Measurements from ENCODE around the gene ACAP2.
"Not testable (repeated sequence)": the region's sequence is repeated elsewhere in the genome, so short reads cannot be mapped to it uniquely, and the experiment has no call there.

DNA sequence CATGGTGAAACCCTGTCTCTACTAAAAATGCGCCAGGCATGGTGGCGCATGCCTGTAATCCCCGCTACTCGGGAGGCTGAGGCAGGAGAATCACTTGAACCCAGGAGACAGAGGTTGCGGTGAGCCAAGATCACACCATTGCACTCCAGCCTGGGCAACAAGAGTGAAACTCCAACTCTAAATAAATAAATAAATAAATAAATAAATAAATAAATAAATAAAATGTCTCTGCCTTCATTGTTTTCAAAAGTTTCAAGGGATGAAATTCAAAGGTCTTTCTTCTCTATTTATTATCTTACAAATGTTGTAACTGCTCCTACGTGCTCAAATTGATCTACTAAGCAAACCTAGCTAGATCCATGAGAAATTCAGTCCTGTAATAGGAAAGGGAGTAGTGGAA is 44.4 kb downstream of the ACAP2 start:
- TF ChIP-seq EZH2 (IDR thresholded peaks at IDR 0.05; ENCODE audit: borderline replicate concordance); EZH2phosphoT487 (IDR thresholded peaks at IDR 0.05; ENCODE audit: low read depth, severe bottlenecking, unreplicated experiment): not testable (repeated sequence)
- TF ChIP-seq, protein P1, sequence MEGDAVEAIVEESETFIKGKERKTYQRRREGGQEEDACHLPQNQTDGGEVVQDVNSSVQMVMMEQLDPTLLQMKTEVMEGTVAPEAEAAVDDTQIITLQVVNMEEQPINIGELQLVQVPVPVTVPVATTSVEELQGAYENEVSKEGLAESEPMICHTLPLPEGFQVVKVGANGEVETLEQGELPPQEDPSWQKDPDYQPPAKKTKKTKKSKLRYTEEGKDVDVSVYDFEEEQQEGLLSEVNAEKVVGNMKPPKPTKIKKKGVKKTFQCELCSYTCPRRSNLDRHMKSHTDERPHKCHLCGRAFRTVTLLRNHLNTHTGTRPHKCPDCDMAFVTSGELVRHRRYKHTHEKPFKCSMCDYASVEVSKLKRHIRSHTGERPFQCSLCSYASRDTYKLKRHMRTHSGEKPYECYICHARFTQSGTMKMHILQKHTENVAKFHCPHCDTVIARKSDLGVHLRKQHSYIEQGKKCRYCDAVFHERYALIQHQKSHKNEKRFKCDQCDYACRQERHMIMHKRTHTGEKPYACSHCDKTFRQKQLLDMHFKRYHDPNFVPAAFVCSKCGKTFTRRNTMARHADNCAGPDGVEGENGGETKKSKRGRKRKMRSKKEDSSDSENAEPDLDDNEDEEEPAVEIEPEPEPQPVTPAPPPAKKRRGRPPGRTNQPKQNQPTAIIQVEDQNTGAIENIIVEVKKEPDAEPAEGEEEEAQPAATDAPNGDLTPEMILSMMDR (IDR thresholded peaks at IDR 0.05; ENCODE audit: poor library complexity) = not testable (repeated sequence)

All from hepatocyte (in vitro differentiated cells).